ENCODE data around the gene CCDC184. TPM values are rescaled to one million over a fixed set of nuclear protein-coding genes. Genes with fewer than 3 reads are reported as not detected.

CCDC184 gene
- polyA plus RNA-seq, 3 donors: 0.03 TPM; not detected in 2

- peaks cover 9 to 17% of the 10 kb centered on the region in 2 donors for H3K36me3 Mint-ChIP-seq
- TF ChIP-seq CTCF (IDR thresholded peaks at IDR 0.05): no peak
- Histone ChIP-seq H3K4me2 (replicated peaks; ENCODE audit: extremely low read depth, low read length, poor library complexity, severe bottlenecking) (peak overlapping the region; percentile 79), H3K4me1 (ENCODE audit: control insufficient read depth in 1 of 2, insufficient read depth in 2 of 2, low read length in 2 of 2) (peaks cover 13 to 16% of the 10 kb centered on the region in 2 donors), H3K9ac (ENCODE audit: insufficient read depth, low read length, poor library complexity, severe bottlenecking) (peak overlapping the region; percentile 69), H3K4me3 (replicated peaks in 1 of 3; ENCODE audit: low read depth in 2 of 3, low read length in 3 of 3) (peak overlapping the region; percentile 72 to 84 (median 82)), H2AFZ (ENCODE audit: insufficient read depth, low read depth, low read length, poor library complexity, severe bottlenecking) (peak overlapping the region; percentile 94), H3K27me3 (ENCODE audit: control insufficient read depth in 2 of 2, insufficient read depth in 2 of 2, low read length in 2 of 2) (no peaks in the 10 kb centered on the region), H3K27ac (ENCODE audit: low read depth in 1 of 2, low read length in 2 of 2) (peak overlapping the region; percentile 74 to 88), H3K36me3 (replicated peaks in 1 of 2; ENCODE audit: control insufficient read depth in 1 of 2, insufficient read depth in 2 of 2, low read length in 2 of 2) (peaks cover 10 to 11% of the 10 kb centered on the region in 2 donors), H3K79me2 (ENCODE audit: insufficient read depth, low read length) (peaks cover 39% of the 10 kb centered on the region), H3K9me3 (replicated peaks in 1 of 2; ENCODE audit: control insufficient read depth in 1 of 2, insufficient read depth in 1 of 2, low read length in 2 of 2) (no peaks in the 10 kb centered on the region), H4K20me1 (ENCODE audit: insufficient read depth, low read length) (peaks cover 7% of the 10 kb centered on the region)
- peak overlapping the region; percentile 89 to 96 for H3K4me3 Mint-ChIP-seq
- intact Hi-C loops (cut with micrococcal nuclease): loop anchor here (2.0 to 10.0 kb wide), 4 partner anchors 41 to 193 kb away; partner anchors contain the start of genes SENP1 (in 2 of the 2) and TMEM106C (in 1 of the 2)
- no peaks in the 10 kb centered on the region for H3K9me3 Mint-ChIP-seq
- H3K27ac Mint-ChIP-seq: peak overlapping the region; percentile 92 to 96 (median 94)
- DNase-seq: no peak
- peaks cover 18% of the 10 kb centered on the region for H3K4me1 Mint-ChIP-seq
- no CpG with 5 or more reads among the region's 3 CpGs for WGBS (ENCODE audit: insufficient coverage)
- no peaks in the 10 kb centered on the region for H3K27me3 Mint-ChIP-seq (ENCODE audit: low read depth in 3 of 3)
These were observed 25.5 kb upstream of the CCDC184 start for GRCh38 chr12:48157889-48158370.

GRCh38 chr12:48160046-48160445 is 23.4 kb upstream of the CCDC184 start:
- no peak for DNase-seq
- H3K36me3 ChIP-seq (replicated peaks in 1 of 2; ENCODE audit: control insufficient read depth in 1 of 2, insufficient read depth in 2 of 2, low read length in 2 of 2): no peaks in the 10 kb centered on the region
- H3K27me3 ChIP-seq (ENCODE audit: control insufficient read depth in 2 of 2, insufficient read depth in 2 of 2, low read length in 2 of 2): peaks cover 0 to 2% of the 10 kb centered on the region in 2 donors
- peaks cover 20% of the 10 kb centered on the region for H3K79me2 ChIP-seq (ENCODE audit: insufficient read depth, low read length)
- H4K20me1 ChIP-seq (ENCODE audit: insufficient read depth, low read length): no peaks in the 10 kb centered on the region
- H2AFZ ChIP-seq (ENCODE audit: insufficient read depth, low read depth, low read length, poor library complexity, severe bottlenecking): no peak overlapping the region
- H3K9ac ChIP-seq (ENCODE audit: insufficient read depth, low read length, poor library complexity, severe bottlenecking): no peak overlapping the region
- H3K27ac ChIP-seq (ENCODE audit: low read depth in 1 of 2, low read length in 2 of 2): no peak overlapping the region
- no peak overlapping the region for H3K4me3 ChIP-seq (replicated peaks in 1 of 3; ENCODE audit: low read depth in 2 of 3, low read length in 3 of 3)
- Mint-ChIP-seq H3K36me3 (no peaks in the 10 kb centered on the region), H3K27ac (no peak overlapping the region), H3K4me3 (no peak overlapping the region), H3K27me3 (ENCODE audit: low read depth in 3 of 3) (no peaks in the 10 kb centered on the region), H3K4me1 (peaks cover 18% of the 10 kb centered on the region), H3K9me3 (no peaks in the 10 kb centered on the region)
- H3K4me2 ChIP-seq (replicated peaks; ENCODE audit: extremely low read depth, low read length, poor library complexity, severe bottlenecking): no peak overlapping the region
- no peaks in the 10 kb centered on the region for H3K9me3 ChIP-seq (replicated peaks in 1 of 2; ENCODE audit: control insufficient read depth in 1 of 2, insufficient read depth in 1 of 2, low read length in 2 of 2)
- 8% methylated on average over 5 of the region's 5 CpGs for WGBS (ENCODE audit: insufficient coverage)
- peaks cover 13 to 16% of the 10 kb centered on the region in 2 donors for H3K4me1 ChIP-seq (ENCODE audit: control insufficient read depth in 1 of 2, insufficient read depth in 2 of 2, low read length in 2 of 2)
- intact Hi-C loops (cut with micrococcal nuclease): no loop called here
- TF ChIP-seq CTCF (IDR thresholded peaks at IDR 0.05): no peak
